NK-92 treated with Interleukin-12 subunit alpha and Interleukin-12 subunit beta, amount 100 ng/mL, for 24 hours (cell line): ENCODE data around the gene SETD1A.
A peak's percentile ranks its signal among the peaks of the same experiment; 100 is the strongest.

Source experiments
- DNase-seq: peaks from one replicate; lab custom pipeline; 2025; lab: John Stamatoyannopoulos, UW

Gene SETD1A

DNA sequence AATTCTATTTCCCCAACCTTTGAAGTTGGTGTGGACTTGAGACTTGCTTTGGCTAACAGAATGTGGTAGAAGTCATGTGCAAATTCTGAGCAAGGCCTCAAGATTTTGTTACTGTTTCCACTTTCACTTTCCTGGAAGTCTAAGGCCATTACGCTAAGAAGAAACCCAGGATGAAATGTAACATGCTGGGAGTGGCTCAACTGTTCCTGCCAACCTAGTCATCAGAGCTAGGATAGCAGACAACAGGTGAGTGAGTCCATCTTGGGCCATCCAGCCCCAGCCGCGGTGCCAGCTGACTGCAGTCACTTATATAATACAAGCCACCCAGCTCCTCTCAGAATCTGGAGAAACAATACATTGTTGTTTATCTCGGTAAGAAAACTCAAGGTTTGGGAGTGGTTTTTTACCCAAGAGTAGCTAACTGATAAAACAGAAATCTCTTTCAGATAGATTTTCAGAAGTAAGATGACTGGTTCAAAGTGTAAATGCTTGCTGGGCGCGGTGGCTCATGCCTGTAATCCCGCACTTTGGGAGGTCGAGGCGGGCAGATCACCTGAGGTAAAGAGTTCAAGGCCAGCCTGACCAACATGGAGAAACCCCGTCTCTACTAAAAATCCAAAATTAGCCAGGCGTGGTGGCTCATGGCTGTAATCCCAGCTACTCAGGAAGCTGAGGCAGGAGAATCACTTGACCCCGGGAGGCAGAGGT, 65.1 kb downstream of the SETD1A start:
- DNase-seq = no peak

DNA sequence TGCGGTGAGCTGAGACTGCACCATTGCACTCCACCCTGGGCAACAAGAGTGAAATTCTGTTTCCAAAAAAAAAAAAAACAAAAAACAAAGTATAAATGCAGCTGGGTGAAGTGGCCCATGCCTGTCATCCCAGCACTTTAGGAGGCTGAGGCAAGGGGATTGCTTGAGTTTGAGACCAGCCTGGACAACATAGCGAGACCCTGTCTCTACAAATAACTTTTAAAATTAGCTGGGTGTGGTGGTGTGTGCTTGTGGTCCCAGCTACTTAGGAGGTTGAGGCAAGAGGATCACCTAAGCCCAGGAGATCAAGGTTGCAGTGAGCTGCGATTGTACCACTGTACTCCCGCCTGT, 65.7 kb downstream of the SETD1A start:
- DNase-seq = no peak

DNA sequence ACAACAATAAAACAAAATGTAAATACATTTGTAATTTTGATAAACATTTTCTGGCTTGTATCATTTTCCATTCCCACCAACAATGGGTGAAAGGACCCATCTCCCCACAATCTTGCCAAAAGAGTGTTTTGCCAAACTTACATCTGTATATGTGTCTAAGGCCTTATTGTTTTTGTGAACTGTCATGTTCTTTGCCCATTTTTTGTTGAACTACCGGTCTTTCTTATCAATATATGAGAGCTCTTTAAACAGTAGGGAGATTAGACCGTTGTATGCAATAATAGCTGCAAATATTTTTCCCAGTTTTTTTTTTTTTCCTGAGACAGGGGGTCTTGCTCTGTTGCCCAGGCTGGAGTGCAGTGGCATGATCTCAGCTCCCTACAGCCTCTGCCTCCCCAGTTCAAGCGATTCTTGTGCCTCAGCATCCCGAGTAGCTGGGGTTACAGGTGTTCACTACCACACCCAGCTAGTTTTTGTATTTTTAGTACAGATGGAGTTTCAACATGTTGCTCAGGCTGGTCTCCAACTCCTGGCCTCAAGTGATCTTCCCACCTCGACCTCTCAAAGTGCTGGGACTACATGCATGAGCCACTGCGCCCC, 66.2 kb downstream of the SETD1A start:
- DNase-seq = no peak

DNA sequence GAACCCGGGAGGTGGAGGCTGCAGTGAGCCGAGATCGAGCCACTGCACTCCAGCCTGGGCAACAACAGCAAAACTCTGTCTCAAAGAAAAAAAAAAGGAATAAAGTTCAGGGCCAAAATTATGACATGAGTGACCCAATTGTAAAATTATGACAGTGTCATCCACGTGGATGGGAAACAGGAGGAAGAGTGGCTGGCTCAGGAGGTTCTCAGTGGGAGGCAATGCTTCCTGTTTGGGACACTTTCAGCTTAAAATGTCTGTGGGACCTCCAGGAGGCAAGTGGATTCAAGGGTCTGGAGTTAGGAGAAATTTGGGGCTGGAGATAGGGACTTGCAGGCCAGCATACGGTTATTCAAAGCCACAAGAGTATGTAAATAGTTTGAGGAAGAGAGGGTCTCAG, 67.8 kb downstream of the SETD1A start:
- DNase-seq = no peak

DNA sequence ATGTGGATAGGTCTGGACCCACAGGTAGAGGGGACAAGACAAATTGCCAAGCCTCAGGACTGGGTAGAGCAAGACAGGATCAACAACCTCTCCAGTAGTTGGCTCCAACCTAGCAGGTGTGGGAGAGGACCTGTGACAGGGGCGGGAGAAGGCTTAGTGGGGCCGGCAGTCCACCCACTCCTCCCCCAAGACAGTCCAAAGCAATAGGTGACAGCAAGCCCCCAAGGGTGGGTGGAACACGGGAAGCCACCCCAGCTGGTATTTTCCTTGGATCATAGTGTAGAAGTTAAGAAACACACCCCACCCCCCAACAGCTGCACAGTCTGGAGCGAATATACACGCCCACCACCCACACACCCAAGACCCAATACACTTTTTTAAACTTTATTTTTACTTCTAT, 71.7 kb downstream of the SETD1A start:
- no peak for DNase-seq

DNA sequence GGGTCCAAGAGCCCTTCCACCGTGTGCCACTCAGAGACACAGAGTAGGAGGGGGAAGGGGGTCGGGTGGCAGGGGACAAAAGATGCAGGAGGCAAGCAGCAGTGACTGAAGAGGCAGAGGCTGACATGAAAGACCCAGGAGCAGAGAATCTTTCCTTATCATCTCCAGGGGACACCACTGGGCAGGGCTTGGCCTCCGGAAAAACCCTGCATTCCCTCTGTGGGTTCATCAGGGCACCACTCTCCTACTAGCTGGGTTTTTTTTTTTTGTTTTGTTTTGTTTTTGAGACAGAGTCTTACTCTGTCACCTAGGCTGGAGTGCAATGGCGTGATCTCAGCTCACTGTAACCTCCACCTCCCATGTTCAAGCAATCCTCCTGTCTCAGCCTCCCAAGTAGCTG, 73.7 kb downstream of the SETD1A start:
- DNase-seq = no peak

DNA sequence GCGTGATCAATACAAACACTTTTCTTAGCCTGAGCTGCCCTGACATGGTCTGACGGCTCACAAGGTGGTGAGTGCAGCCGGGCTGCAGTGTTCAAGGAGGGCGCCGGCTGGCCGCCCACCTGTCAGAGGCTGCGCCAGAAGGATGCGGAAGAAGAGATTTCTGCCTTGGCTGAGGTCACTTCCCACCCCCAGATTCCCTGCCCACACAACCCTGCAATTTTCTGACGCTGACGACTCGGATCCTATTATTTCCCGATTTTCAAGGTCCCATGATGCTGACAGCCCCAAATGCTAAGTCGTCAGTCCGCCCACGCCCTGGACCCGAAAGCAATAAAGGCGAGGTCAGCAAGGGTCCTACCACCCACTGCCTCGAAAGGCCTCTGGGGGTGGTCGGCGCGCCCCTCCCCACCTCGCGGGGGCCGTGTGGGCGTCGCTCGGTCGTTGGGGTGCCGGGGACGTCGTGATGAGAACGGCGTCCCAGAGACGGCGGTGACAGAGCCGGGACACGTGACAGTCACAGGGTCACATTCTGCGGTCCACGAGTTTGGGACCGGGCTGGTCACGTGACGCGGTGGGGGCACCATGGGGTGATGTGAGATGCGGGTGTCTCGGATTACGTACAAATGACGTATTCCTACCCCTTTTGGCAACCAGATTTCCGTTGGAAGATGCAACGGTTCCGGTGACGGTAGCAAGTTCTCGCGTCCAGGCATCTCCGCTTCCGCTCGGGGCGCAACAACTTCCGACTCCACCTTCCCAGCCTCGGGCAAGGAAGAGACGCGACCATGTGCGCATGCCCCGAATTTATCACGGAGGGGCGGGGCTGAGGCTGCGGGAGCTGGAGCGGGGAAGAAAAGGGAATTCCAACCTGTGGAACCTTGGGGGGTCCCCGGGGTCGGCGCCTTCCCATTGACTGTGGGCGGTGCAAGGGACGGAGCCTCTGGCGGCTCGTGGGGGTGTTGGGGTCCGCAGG, 75.5 kb downstream of the SETD1A start, which contains the start of gene STX4:
Gene STX4 (plus strand): TSS at position 823 of the 973 bp plus-strand sequence. CDS start 248 bp downstream, outside the sequence.
- peak; percentile 96 for DNase-seq

DNA sequence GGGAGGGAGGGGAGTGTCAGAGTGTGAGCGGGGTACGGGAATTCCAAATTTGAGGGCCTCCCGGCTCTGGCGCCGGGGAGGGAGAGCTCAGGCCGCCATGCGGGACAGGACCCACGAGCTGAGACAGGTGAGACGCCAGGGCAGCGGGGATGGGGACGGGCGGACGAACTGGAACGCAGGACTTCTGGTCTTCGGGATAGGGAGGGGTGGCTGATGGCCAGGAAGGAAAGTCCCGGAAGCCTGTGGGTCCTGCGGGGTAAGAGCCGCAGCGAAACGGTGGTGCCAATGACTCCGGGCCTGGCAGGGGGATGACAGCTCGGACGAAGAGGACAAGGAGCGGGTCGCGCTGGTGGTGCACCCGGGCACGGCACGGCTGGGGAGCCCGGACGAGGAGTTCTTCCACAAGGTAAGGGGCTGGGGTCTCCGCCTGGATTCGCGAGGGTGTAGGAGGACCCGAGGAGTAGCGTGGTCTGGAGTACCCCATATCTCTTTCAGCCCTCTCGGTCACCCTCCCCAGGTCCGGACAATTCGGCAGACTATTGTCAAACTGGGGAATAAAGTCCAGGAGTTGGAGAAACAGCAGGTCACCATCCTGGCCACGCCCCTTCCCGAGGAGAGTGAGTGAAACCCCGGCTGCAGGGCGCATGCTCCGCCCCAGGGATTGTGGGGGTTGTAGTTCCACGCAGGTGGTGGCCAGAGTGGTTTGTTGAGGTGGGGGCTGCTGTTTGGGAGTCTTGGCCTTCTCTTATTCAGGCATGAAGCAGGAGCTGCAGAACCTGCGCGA, 76.3 kb downstream of the SETD1A start:
- DNase-seq = peak; percentile 87
